ENCODE measurements around the gene CTR9. TPM values are rescaled to one million over a fixed set of nuclear protein-coding genes. Genes with fewer than 3 reads are reported as not detected.

The CTR9 gene
- total and polyA plus RNA-seq, 2 of the 13 experiments (the other 11 are each of a cell fraction or from before 2014, with no cell fraction given), result 6.6 to 22.1 TPM

GRCh38 chr11:10792385-10793068 lies 41.5 kb downstream of the CTR9 start (continued):
- TF ChIP-seq ZNF547 (CRISPR knock-in tag; IDR thresholded peaks at IDR 0.05), result 0 out of 2 replicates have a peak, but pooled peaks have one; percentile 56
- no peak for TF ChIP-seq POLR2AphosphoS5 (IDR thresholded peaks at IDR 0.05; ENCODE audit: low read depth, low read length)
- TF ChIP-seq ELF1 (CRISPR knock-in tag; IDR thresholded peaks at IDR 0.05), result no peak
- peak in 1 of 2 experiments; percentile 71; a peak in 1 of 4 replicates for TF ChIP-seq KLF16 (CRISPR knock-in tag; IDR thresholded peaks at IDR 0.05)
- TF ChIP-seq FOXC1 (CRISPR knock-in tag; IDR thresholded peaks at IDR 0.05; ENCODE audit: borderline replicate concordance), result 0 out of 2 replicates have a peak, but pooled peaks have one; percentile 26
- 0 out of 2 replicates have a peak, but pooled peaks have one; percentile 41 for TF ChIP-seq ARNT2 (CRISPR knock-in tag; IDR thresholded peaks at IDR 0.05; ENCODE audit: low read depth)
- TF ChIP-seq PTBP1 (IDR thresholded peaks at IDR 0.05; ENCODE audit: low read depth, low read length, poor library complexity, severe bottlenecking), result no peak
- TF ChIP-seq, protein P1, sequence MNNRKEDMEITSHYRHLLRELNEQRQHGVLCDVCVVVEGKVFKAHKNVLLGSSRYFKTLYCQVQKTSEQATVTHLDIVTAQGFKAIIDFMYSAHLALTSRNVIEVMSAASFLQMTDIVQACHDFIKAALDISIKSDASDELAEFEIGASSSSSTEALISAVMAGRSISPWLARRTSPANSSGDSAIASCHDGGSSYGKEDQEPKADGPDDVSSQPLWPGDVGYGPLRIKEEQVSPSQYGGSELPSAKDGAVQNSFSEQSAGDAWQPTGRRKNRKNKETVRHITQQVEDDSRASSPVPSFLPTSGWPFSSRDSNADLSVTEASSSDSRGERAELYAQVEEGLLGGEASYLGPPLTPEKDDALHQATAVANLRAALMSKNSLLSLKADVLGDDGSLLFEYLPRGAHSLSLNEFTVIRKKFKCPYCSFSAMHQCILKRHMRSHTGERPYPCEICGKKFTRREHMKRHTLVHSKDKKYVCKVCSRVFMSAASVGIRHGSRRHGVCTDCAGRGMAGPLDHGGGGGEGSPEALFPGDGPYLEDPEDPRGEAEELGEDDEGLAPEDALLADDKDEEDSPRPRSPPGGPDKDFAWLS (CRISPR knock-in tag; IDR thresholded peaks at IDR 0.05; ENCODE audit: borderline replicate concordance), result no peak
- peak; percentile 73 for TF ChIP-seq IRF2 (CRISPR knock-in tag; IDR thresholded peaks at IDR 0.05)
- no peak for TF ChIP-seq CENPT (CRISPR knock-in tag; IDR thresholded peaks at IDR 0.05; ENCODE audit: low read depth)
- TF ChIP-seq HDAC1 (CRISPR knock-in tag; IDR thresholded peaks at IDR 0.05), result peak; percentile 56
- TF ChIP-seq ZNF333 (CRISPR knock-in tag; IDR thresholded peaks at IDR 0.05; ENCODE audit: borderline replicate concordance), result no peak
- TF ChIP-seq ZFYVE20 (CRISPR knock-in tag; IDR thresholded peaks at IDR 0.05; ENCODE audit: borderline replicate concordance, low read depth), result 0 out of 2 replicates have a peak, but pooled peaks have one; percentile 30
- TF ChIP-seq ZNF558 (CRISPR knock-in tag; IDR thresholded peaks at IDR 0.05; ENCODE audit: borderline replicate concordance), result no peak
- TF ChIP-seq RXRA (CRISPR knock-in tag; IDR thresholded peaks at IDR 0.05), result peak; percentile 58
- no peak for TF ChIP-seq ZNF10 (CRISPR knock-in tag; IDR thresholded peaks at IDR 0.05; ENCODE audit: borderline replicate concordance, low read depth)
- TF ChIP-seq KDM3A (CRISPR knock-in tag; IDR thresholded peaks at IDR 0.05; ENCODE audit: low read depth), result peak; percentile 78; the same call in 1 of the 2 replicates
- peak; percentile 61 for TF ChIP-seq HDAC2 (CRISPR knock-in tag; IDR thresholded peaks at IDR 0.05)
- peak; percentile 51; the same call in 1 of the 2 replicates for TF ChIP-seq ZSCAN31 (CRISPR knock-in tag; IDR thresholded peaks at IDR 0.05; ENCODE audit: low read depth)
- no peak for TF ChIP-seq SNRNP70 (IDR thresholded peaks at IDR 0.05; ENCODE audit: low read depth, low read length)
- no peak for TF ChIP-seq SKI (IDR thresholded peaks at IDR 0.05; ENCODE audit: partially characterized antibody)
- TF ChIP-seq ZSCAN25 (CRISPR knock-in tag; IDR thresholded peaks at IDR 0.05), result no peak
- peak; percentile 34; the same call in 1 of the 2 replicates for TF ChIP-seq TARDBP (CRISPR knock-in tag; IDR thresholded peaks at IDR 0.05)
- TF ChIP-seq UBTF (CRISPR knock-in tag; IDR thresholded peaks at IDR 0.05), result peak; percentile 71
- TF ChIP-seq FUBP1 (CRISPR knock-in tag; IDR thresholded peaks at IDR 0.05; ENCODE audit: borderline replicate concordance), result no peak

All from HepG2 (cell line).